K562 (cell line): ENCODE data around the gene MALAT1. TPM values are rescaled to one million over a fixed set of nuclear protein-coding genes. Genes with fewer than 3 reads are reported as not detected.

Experiments
- CBX5 ChIP-seq: IDR thresholded peaks from 2 replicates; pipeline ENCODE4 v1.6.1; 2014; ENCODE audit warnings: low read depth, borderline replicate concordance
- POLR2G ChIP-seq: fragments of 200-400 bp; formaldehyde crosslinking; IDR thresholded peaks from 2 replicates; pipeline ENCODE4 v1.6.1; 2017; ENCODE audit warnings: low read depth, mild to moderate bottlenecking, antibody characterized with exemption, low read length, moderate library complexity
- TOE1 ChIP-seq, 2 experiments: fragments of 450-650 bp in 1 of 2; sonication (generic) in 1 of 2; formaldehyde crosslinking in 1 of 2; IDR thresholded peaks; 2 replicates each; pipeline versions ENCODE4 v1.7.1 to v1.8.0; 2016 to 2022; ENCODE audit warnings: borderline replicate concordance in 2 of 2, mild to moderate bottlenecking in 2 of 2, antibody characterized with exemption in 1 of 2, inconsistent platforms in 1 of 2, low read depth in 1 of 2, missing genetic modification reagents in 1 of 2, moderate library complexity in 1 of 2
- ZBTB7A ChIP-seq: IDR thresholded peaks from 2 replicates; pipeline ENCODE4 v1.6.1; 2011; ENCODE audit warnings: low read depth, mild to moderate bottlenecking, low read length, moderate library complexity, borderline replicate concordance; ENCODE audit not compliant: control insufficient read depth
- ZNF175 ChIP-seq: fragments of 200-800 bp; sonication (Bioruptor generic); IDR thresholded peaks from 2 replicates; pipeline ENCODE4 v1.6.1; 2016; ENCODE audit warnings: low read depth, mild to moderate bottlenecking, missing genetic modification characterization, missing compliant biosample characterization
- polyA plus RNA-seq, 8 experiments: library from polyadenylated mRNA; depleted of rRNA in 4 of 8; stranded (reverse) in 5 of 8; unstranded in 3 of 8; fragments of >200 nt; fragmentation: Nextera tagmentation in 2 of 8; fragmentation: Illumina TruSeq in 1 of 8; extraction: Ambion mirVana in 2 of 8; extraction: Trizol in 1 of 8; gene quantifications; 2 replicates each; pipeline versions ENCODE4 v1.2.1 to v1.2.3, GENCODE V29; 2011 to 2014; ENCODE audit warnings: inconsistent platforms in 1 of 8, missing spikeins in 1 of 8
- total RNA-seq, 7 experiments: library from RNA; depleted of rRNA in 6 of 7; stranded (reverse); fragments of >200 nt in 6 of 7; fragmentation: Illumina TruSeq in 2 of 7; extraction: Trizol in 2 of 7; gene quantifications; 2 replicates each; pipeline versions ENCODE4 v1.2.1 to v1.2.3, GENCODE V29; 2011 to 2021; ENCODE audit warnings: low replicate concordance in 1 of 7
- TF ChIP-seq, protein P1 (sequence below): fragments of 450-650 bp; IDR thresholded peaks from 2 replicates; pipeline ENCODE4 v1.6.1; 2016; ENCODE audit warnings: low read depth
- TF ChIP-seq, protein P2 (sequence below): sonication (generic); formaldehyde crosslinking; IDR thresholded peaks from 2 replicates; pipeline ENCODE4 v1.8.0; 2022; ENCODE audit warnings: missing genetic modification reagents, mild to moderate bottlenecking, moderate library complexity, borderline replicate concordance

Gene MALAT1
- total and polyA plus RNA-seq, 9 of the 15 experiments (the other 6 are each of a cell fraction or from before 2014, with no cell fraction given): 363 to 8,715 (median 2,351) TPM

DNA sequence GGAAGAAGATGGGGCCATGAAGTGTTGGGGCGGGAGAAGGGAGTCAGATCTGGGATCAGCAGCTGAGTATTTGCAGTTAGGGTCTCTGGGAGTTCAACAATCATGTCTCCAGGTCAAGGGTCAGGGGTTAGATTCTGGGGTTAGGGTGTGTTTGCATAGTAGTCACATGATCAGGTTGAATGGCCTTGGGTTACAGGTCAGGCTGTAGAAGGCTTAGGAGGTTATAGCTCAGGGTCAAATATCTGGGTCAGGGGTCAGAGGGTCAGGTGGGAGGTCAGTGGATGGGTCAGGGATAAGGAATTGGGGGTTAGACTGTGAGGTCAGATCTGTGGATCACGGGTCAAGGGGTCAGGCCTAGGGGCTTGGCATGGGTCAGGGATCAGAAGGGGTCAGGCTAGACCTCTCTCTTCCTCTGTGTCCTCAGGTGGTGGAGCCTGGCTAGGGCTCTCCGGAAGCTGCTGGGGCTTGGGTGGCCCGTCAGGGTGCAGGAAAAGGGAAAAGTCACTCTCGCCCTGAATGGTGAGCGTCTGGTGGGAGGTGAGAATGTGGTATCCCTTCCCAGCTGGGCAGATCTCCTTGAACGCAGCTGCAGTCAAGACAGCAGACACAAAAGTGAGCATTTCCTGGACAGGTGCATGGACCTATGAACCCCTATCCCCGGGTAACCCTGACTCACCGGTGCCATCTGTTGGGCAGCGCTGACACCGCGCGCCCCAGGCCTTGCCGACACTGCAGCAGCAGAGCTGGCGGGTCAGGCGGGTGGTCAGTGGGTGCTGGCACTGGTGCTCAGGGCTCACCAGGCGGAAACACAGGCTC lies 52.9 kb downstream of the MALAT1 start (continued):
- TF ChIP-seq, protein P1, sequence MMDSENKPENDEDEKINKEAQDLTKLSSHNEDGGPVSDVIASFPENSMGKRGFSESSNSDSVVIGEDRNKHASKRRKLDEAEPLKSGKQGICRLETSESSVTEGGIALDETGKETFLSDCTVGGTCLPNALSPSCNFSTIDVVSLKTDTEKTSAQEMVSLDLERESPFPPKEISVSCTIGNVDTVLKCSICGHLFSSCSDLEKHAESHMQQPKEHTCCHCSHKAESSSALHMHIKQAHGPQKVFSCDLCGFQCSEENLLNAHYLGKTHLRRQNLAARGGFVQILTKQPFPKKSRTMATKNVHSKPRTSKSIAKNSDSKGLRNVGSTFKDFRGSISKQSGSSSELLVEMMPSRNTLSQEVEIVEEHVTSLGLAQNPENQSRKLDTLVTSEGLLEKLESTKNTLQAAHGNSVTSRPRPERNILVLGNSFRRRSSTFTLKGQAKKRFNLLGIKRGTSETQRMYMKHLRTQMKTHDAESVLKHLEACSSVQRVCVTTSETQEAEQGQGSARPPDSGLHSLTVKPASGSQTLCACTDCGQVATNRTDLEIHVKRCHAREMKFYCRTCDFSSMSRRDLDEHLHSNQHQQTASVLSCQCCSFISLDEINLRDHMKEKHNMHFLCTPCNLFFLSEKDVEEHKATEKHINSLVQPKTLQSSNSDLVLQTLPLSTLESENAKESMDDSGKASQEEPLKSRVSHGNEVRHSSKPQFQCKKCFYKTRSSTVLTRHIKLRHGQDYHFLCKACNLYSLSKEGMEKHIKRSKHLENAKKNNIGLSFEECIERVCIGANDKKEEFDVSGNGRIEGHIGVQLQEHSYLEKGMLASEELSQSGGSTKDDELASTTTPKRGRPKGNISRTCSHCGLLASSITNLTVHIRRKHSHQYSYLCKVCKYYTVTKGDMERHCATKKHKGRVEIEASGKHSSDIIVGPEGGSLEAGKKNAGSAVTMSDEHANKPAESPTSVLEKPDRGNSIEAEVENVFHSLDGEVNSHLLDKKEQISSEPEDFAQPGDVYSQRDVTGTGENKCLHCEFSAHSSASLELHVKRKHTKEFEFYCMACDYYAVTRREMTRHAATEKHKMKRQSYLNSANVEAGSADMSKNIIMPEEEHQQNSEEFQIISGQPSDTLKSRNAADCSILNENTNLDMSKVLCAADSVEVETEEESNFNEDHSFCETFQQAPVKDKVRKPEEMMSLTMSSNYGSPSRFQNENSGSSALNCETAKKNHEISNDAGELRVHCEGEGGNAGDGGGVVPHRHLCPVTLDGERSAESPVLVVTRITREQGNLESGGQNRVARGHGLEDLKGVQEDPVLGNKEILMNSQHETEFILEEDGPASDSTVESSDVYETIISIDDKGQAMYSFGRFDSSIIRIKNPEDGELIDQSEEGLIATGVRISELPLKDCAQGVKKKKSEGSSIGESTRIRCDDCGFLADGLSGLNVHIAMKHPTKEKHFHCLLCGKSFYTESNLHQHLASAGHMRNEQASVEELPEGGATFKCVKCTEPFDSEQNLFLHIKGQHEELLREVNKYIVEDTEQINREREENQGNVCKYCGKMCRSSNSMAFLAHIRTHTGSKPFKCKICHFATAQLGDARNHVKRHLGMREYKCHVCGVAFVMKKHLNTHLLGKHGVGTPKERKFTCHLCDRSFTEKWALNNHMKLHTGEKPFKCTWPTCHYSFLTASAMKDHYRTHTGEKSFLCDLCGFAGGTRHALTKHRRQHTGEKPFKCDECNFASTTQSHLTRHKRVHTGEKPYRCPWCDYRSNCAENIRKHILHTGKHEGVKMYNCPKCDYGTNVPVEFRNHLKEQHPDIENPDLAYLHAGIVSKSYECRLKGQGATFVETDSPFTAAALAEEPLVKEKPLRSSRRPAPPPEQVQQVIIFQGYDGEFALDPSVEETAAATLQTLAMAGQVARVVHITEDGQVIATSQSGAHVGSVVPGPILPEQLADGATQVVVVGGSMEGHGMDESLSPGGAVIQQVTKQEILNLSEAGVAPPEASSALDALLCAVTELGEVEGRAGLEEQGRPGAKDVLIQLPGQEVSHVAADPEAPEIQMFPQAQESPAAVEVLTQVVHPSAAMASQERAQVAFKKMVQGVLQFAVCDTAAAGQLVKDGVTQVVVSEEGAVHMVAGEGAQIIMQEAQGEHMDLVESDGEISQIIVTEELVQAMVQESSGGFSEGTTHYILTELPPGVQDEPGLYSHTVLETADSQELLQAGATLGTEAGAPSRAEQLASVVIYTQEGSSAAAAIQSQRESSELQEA: no peak
- TF ChIP-seq, protein P2, sequence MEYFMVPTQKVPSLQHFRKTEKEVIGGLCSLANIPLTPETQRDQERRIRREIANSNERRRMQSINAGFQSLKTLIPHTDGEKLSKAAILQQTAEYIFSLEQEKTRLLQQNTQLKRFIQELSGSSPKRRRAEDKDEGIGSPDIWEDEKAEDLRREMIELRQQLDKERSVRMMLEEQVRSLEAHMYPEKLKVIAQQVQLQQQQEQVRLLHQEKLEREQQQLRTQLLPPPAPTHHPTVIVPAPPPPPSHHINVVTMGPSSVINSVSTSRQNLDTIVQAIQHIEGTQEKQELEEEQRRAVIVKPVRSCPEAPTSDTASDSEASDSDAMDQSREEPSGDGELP (CRISPR knock-in tag): peak; percentile 11; the same call in 1 of the 2 replicates
- TF ChIP-seq ZBTB7A: peak; percentile 43
- peak; percentile 92 for TF ChIP-seq TOE1 (IDR thresholded peaks at IDR 0.05; ENCODE audit: borderline replicate concordance)
- no peak for TF ChIP-seq TOE1 (CRISPR knock-in tag; IDR thresholded peaks at IDR 0.05; ENCODE audit: borderline replicate concordance, low read depth)
- TF ChIP-seq POLR2G: no peak
- TF ChIP-seq CBX5: no peak
- TF ChIP-seq ZNF175 (CRISPR knock-in tag): no peak
